Osteoblast (primary cell): Measurements from ENCODE around the gene LY6G6F. TPM values are rescaled to one million over a fixed set of nuclear protein-coding genes. Genes with fewer than 3 reads are reported as not detected.

Experiments
- DNase-seq: peaks from one replicate; pipeline ENCODE4 v3.0.0; 2011; ENCODE audit warnings: low spot score, mixed read lengths; ENCODE audit not compliant: insufficient read length; ENCODE audit errors: missing footprints
- H2AFZ ChIP-seq: 2 replicates; pipeline ENCODE4 v1.6.0; 2011; ENCODE audit warnings: mild to moderate bottlenecking, low read length
- H3K27ac ChIP-seq: 2 replicates; pipeline ENCODE4 v1.5.1; 2011; ENCODE audit warnings: mild to moderate bottlenecking, low read depth, low read length, moderate library complexity
- H3K27me3 ChIP-seq: 2 replicates; pipeline ENCODE4 v1.6.0; 2012; ENCODE audit warnings: mild to moderate bottlenecking, control low read depth, inconsistent platforms, low read length, moderate library complexity; ENCODE audit not compliant: insufficient read depth
- H3K36me3 ChIP-seq: 2 replicates; pipeline ENCODE4 v1.5.1; 2011; ENCODE audit warnings: mild to moderate bottlenecking, low read length, control low read depth, moderate library complexity; ENCODE audit not compliant: insufficient read depth
- H3K4me1 ChIP-seq: 2 replicates; pipeline ENCODE4 v1.5.1; 2011; ENCODE audit warnings: mild to moderate bottlenecking, low read length, control low read depth, moderate library complexity; ENCODE audit not compliant: insufficient read depth
- H3K4me2 ChIP-seq: 2 replicates; pipeline ENCODE4 v1.6.0; 2011; ENCODE audit warnings: mild to moderate bottlenecking, low read length; ENCODE audit not compliant: insufficient read depth
- H3K4me3 ChIP-seq: fragments of 200-600 bp; sonication (generic); 3 replicates; pipeline ENCODE4 v1.5.1; 2012; ENCODE audit warnings: mild to moderate bottlenecking, low read length, inconsistent platforms; ENCODE audit not compliant: insufficient read depth
- H3K79me2 ChIP-seq: 2 replicates; pipeline ENCODE4 v1.6.0; 2012; ENCODE audit warnings: mild to moderate bottlenecking, low read length, control low read depth, inconsistent platforms; ENCODE audit not compliant: insufficient read depth
- H3K9me3 ChIP-seq: 2 replicates; pipeline ENCODE4 v1.5.1; 2011; ENCODE audit warnings: low read depth, low read length, control low read depth
- H4K20me1 ChIP-seq: 2 replicates; pipeline ENCODE4 v1.6.0; 2012; ENCODE audit warnings: mild to moderate bottlenecking, low read length, control low read depth; ENCODE audit not compliant: insufficient read depth
- CTCF ChIP-seq: IDR thresholded peaks from 2 replicates; pipeline ENCODE4 v1.5.1; 2011; ENCODE audit warnings: mild to moderate bottlenecking, low read depth, low read length, moderate library complexity; ENCODE audit errors: extremely low read depth
- total RNA-seq: library from RNA; depleted of rRNA; stranded (reverse); fragments of >200 nt; gene quantifications from 2 replicates; pipeline ENCODE4 v1.2.3, GENCODE V29; 2012

LY6G6F gene
- total RNA-seq, 1 donor, result not detected

- no peak overlapping the region for H3K4me2 ChIP-seq
- no peaks in the 10 kb centered on the region for H3K4me1 ChIP-seq
- H3K79me2 ChIP-seq, result no peaks in the 10 kb centered on the region
- peaks cover 68% of the 10 kb centered on the region for H3K36me3 ChIP-seq
- TF ChIP-seq CTCF, result no peak
- H3K4me3 ChIP-seq, result no peak overlapping the region
- H4K20me1 ChIP-seq, result peaks cover 9% of the 10 kb centered on the region
- no peaks in the 10 kb centered on the region for H3K27me3 ChIP-seq
- H3K9me3 ChIP-seq, result no peaks in the 10 kb centered on the region
- no peak overlapping the region for H2AFZ ChIP-seq
- DNase-seq, result no peak
- no peak overlapping the region for H3K27ac ChIP-seq
Observed at GRCh38 chr6:31692886-31693285, 13.8 kb upstream of the LY6G6F start.

GRCh38 chr6:31693535-31693934, 13.1 kb upstream of the LY6G6F start:
- peaks cover 9% of the 10 kb centered on the region for H4K20me1 ChIP-seq
- H3K36me3 ChIP-seq, result peaks cover 62% of the 10 kb centered on the region
- TF ChIP-seq CTCF, result no peak

GRCh38 chr6:31697555-31697954, 9.1 kb upstream of the LY6G6F start:
- H3K27ac ChIP-seq, result peak overlapping the region; percentile 51
- peak; percentile 83 for DNase-seq
- H2AFZ ChIP-seq, result no peak overlapping the region
- peaks cover 13% of the 10 kb centered on the region for H4K20me1 ChIP-seq
- H3K36me3 ChIP-seq, result peaks cover 38% of the 10 kb centered on the region
- no peaks in the 10 kb centered on the region for H3K27me3 ChIP-seq
- no peak overlapping the region for H3K4me3 ChIP-seq
- H3K4me1 ChIP-seq, result peaks cover 10% of the 10 kb centered on the region
- peaks cover 36% of the 10 kb centered on the region for H3K79me2 ChIP-seq
- no peaks in the 10 kb centered on the region for H3K9me3 ChIP-seq
- TF ChIP-seq CTCF, result no peak
- no peak overlapping the region for H3K4me2 ChIP-seq

More at GRCh38 chr6:31693535-31693934, 13.1 kb upstream of the LY6G6F start:
- Histone ChIP-seq H3K9me3 (no peaks in the 10 kb centered on the region), H3K27ac (no peak overlapping the region), H2AFZ (no peak overlapping the region), H3K4me1 (no peaks in the 10 kb centered on the region), H3K4me3 (no peak overlapping the region), H3K27me3 (no peaks in the 10 kb centered on the region), H3K79me2 (no peaks in the 10 kb centered on the region), H3K4me2 (no peak overlapping the region)
- DNase-seq, result no peak

GRCh38 chr6:31700740-31701401, 5.8 kb upstream of the LY6G6F start:
- no peak overlapping the region for H2AFZ ChIP-seq
- H3K27ac ChIP-seq, result no peak overlapping the region
- H4K20me1 ChIP-seq, result peaks cover 13% of the 10 kb centered on the region
- peaks cover 39% of the 10 kb centered on the region for H3K79me2 ChIP-seq
- H3K4me1 ChIP-seq, result peaks cover 10% of the 10 kb centered on the region
- DNase-seq, result no peak
- no peaks in the 10 kb centered on the region for H3K9me3 ChIP-seq
- H3K4me2 ChIP-seq, result peak overlapping the region; percentile 92
- H3K4me3 ChIP-seq, result no peak overlapping the region
- TF ChIP-seq CTCF, result no peak
- H3K27me3 ChIP-seq, result no peaks in the 10 kb centered on the region
- peaks cover 22% of the 10 kb centered on the region for H3K36me3 ChIP-seq
